HG02884 (cell line): ENCODE results near the gene ZNF557.

Experiments used
- ATAC-seq: cut with Tn5 transposase; IDR thresholded peaks from one replicate; pipeline ENCODE4 v1.9.1; 2021; ENCODE audit warnings: mild to moderate bottlenecking, moderate library complexity; ENCODE audit not compliant: unreplicated experiment

ZNF557 gene

DNA sequence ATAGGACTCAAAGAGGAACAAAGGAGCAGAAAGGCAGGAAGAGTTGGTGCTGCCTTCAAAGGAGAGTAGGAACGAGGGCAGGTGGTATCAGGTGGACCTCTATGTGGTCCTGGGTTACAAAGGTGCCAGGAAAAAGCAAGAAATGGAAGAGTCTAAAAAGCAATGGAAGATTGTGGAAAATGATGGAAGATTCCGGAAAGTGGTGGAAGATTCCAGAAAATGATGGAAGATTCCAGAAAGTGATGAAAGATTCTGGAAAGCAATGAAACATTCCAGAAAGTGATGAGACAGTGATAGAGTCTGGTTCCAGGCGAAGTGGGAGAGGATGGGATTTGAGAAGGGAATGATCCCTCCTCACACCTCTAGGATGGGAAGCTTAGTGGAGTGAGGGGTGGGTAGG lies 55.3 kb downstream of the ZNF557 start:
- no peak for ATAC-seq

DNA sequence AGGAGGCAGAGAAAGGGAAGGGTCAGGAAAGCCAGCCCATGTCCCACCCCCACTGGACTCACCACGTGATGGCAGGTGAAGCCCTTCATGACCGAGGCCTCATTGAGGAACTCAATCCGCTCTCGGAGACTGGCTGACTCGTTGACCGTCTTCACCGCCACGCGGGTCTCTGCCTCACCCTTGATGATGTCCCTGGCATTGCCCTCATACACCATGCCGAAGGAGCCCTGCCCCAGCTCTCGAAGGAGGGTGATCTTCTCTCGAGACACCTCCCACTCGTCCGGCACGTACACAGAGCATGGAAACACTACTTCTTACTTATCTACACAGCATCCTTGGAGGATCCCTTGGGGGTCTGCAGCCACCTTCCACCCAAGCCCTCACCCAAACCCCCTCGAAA lies 55.7 kb downstream of the ZNF557 start:
- ATAC-seq, result no peak

DNA sequence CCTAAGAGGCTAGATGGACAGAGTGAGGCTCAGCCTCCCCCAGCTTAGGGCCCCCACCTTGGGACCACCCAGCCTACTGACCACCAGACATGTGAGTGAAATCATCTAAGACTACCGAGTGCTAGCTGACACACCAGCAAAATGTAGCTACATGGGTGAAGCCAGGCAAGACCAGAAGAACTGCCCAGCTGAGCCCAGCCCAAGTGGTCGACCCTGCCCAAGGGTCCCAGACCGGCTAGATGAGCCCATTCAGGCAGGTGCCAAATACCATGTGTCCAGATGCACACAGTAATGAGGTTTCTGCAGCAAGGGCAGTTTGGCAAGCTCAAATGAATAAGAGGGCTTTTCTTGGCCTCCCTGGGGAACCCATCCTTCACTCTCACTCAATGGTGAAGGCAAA lies 56.6 kb downstream of the ZNF557 start:
- ATAC-seq, result no peak

DNA sequence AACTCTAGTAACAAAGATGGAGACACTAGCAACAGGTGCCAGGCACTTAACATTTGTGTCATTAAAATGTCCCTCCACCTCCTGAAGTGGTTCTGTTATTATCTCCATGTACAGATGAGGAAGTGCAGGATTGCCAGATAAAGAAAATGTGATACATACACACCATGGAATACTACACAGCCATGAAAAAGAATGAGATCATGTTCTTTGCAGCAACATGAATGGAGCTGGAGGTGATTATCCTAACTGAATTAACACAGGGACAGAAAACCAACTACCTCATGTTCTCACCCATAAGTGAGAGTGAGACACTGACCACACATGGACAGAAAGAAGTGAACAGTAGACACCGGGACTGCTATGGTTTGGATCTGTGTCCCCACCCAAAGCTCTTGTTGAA lies 60.5 kb downstream of the ZNF557 start:
- no peak for ATAC-seq

DNA sequence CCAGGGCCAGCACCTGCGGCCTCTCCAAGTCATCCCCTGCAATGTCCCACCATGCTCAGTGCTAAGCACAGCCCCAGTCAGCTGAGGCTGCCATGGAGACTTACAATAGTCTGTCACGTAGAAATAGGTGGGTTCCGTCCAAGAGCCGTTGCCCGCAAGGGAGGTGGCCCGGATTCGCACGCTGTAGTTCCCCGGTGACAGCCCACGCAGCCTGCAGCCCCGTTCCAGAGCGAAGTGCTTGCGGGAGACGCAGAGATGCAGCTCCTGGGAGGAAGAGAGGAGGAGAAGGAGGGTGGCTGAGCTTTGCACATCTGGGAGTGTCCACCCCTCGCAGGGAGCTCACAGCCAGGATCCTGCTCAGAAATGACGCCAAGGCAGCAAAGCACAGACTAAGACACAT lies 62.6 kb downstream of the ZNF557 start:
- no peak for ATAC-seq

DNA sequence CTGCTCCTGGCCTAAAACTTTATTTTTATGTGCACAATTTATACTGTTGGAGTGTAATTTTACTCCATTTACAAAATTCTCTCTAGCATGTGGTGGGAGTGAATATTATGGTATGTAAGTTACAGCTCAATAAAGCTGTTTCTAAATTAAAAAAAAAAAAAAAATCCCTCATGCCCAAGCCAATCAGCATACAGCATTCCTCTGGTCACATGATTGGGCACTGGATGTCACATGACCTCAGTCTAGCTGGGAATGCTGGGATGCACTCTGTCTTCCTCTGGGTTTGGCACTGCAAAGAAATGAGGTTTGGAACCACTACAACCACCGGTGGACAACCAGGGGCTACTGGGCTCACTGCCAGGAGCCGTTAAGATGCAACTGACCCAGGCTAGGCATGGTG lies 67.6 kb downstream of the ZNF557 start:
- ATAC-seq, result no peak
